MM.1S (cell line): Measurements from ENCODE around the gene CCDC195.

Experiments used
- CTCF ChIP-seq: fragments of 300-600 bp; sonication (generic); IDR thresholded peaks from 2 replicates; pipeline ENCODE4 v1.5.1; 2016; ENCODE audit warnings: antibody characterized with exemption, low read length, mixed read lengths
- EZH2 ChIP-seq: fragments of 300-600 bp; sonication (generic); optimal IDR thresholded peaks from 2 replicates; pipeline ENCODE3; 2017; ENCODE audit warnings: low read depth, mild to moderate bottlenecking, antibody characterized with exemption, low read length, mixed read lengths
- EZH2phosphoT487 ChIP-seq: fragments of 300-600 bp; sonication (generic); IDR thresholded peaks from 2 replicates; pipeline ENCODE4 v1.6.1; 2018; ENCODE audit warnings: antibody characterized with exemption, low read length

- no peak for TF ChIP-seq CTCF
- TF ChIP-seq EZH2 = no peak
- no peak for TF ChIP-seq EZH2phosphoT487
Observed at GRCh38 chr2:224711381-224711780, 4.8 kb downstream of the CCDC195 start.
